RWPE2 (cell line): Measurements from ENCODE around the gene LRMDA.

Experiments used
- ATAC-seq: fragments of 200-7000 bp; cut with Tn5 transposase; 3 replicates; pipeline ENCODE4 v1.9.1; 2021; ENCODE audit warnings: low read depth
- DNase-seq: peaks from one replicate; pipeline ENCODE4 v3.0.0-alpha.2; 2020; ENCODE audit warnings: low spot score
- H3K27ac ChIP-seq: fragments of 450-650 bp; 2 replicates; pipeline ENCODE4 v1.5.1; 2017; ENCODE audit warnings: mild to moderate bottlenecking; ENCODE audit not compliant: poor library complexity, severe bottlenecking
- H3K27me3 ChIP-seq: fragments of 250-450 bp; sonication (Bioruptor Pico); 2 replicates; pipeline ENCODE4 v1.5.1; 2021; ENCODE audit warnings: mild to moderate bottlenecking, moderate library complexity; ENCODE audit not compliant: insufficient read depth, poor library complexity, severe bottlenecking
- H3K36me3 ChIP-seq: fragments of 250-450 bp; sonication (Bioruptor Pico); 2 replicates; pipeline ENCODE4 v1.5.1; 2020; ENCODE audit warnings: low read depth, mild to moderate bottlenecking, moderate library complexity
- H3K4me1 ChIP-seq: fragments of 250-450 bp; sonication (Bioruptor Pico); 2 replicates; pipeline ENCODE4 v1.5.1; 2021; ENCODE audit warnings: mild to moderate bottlenecking, moderate library complexity; ENCODE audit not compliant: insufficient read depth, poor library complexity, severe bottlenecking
- H3K4me3 ChIP-seq: fragments of 250-450 bp; sonication (Bioruptor Pico); 2 replicates; pipeline ENCODE4 v1.5.1; 2021; ENCODE audit warnings: mild to moderate bottlenecking, moderate library complexity; ENCODE audit not compliant: severe bottlenecking
- H3K9me3 ChIP-seq: fragments of 250-450 bp; sonication (Bioruptor Pico); 2 replicates; pipeline ENCODE4 v1.5.1; 2021; ENCODE audit warnings: mild to moderate bottlenecking, moderate library complexity; ENCODE audit not compliant: severe bottlenecking
- TF ChIP-seq, protein P1 (sequence below): fragments of 450-650 bp; IDR thresholded peaks from one replicate; pipeline ENCODE4 v1.5.1; 2017; ENCODE audit warnings: mild to moderate bottlenecking, moderate library complexity; ENCODE audit not compliant: poor library complexity, severe bottlenecking

Gene LRMDA

DNA sequence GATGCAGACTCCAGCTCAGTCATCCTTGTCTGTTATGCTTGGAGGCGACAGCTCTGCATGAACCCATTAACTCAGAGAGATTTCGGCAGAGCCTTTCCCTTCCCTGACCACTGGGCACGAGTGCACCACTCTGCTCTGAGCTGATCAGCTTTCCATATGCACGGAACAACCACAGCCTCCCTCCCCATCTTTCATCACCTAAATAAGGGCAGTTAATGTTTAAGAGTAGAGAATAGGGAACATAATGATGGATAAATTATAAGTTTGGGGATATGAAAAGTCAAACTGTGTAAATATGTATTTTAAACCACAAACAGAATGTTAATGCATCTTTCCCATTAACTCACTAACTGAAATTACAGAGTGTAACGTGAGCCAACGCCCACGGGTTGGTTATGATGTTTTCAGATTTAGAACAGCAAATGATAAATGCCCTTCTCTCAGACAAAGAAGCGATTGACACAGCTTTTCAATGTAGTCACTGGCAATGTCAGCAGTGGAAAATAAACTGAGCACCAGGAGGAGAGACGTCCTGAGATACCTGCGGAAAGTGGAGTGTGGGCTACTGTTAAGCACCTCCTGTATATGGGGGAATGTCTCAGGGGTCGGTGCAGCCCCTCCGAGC is 658.2 kb downstream of the LRMDA start:
- Histone ChIP-seq H3K36me3 (no peaks in the 10 kb centered on the region), H3K27ac (no peak overlapping the region), H3K4me3 (no peak overlapping the region), H3K9me3 (no peaks in the 10 kb centered on the region), H3K4me1 (no peaks in the 10 kb centered on the region), H3K27me3 (no peaks in the 10 kb centered on the region)
- TF ChIP-seq, protein P1, sequence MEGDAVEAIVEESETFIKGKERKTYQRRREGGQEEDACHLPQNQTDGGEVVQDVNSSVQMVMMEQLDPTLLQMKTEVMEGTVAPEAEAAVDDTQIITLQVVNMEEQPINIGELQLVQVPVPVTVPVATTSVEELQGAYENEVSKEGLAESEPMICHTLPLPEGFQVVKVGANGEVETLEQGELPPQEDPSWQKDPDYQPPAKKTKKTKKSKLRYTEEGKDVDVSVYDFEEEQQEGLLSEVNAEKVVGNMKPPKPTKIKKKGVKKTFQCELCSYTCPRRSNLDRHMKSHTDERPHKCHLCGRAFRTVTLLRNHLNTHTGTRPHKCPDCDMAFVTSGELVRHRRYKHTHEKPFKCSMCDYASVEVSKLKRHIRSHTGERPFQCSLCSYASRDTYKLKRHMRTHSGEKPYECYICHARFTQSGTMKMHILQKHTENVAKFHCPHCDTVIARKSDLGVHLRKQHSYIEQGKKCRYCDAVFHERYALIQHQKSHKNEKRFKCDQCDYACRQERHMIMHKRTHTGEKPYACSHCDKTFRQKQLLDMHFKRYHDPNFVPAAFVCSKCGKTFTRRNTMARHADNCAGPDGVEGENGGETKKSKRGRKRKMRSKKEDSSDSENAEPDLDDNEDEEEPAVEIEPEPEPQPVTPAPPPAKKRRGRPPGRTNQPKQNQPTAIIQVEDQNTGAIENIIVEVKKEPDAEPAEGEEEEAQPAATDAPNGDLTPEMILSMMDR = no peak
- ATAC-seq (no peak), DNase-seq (no peak)

DNA sequence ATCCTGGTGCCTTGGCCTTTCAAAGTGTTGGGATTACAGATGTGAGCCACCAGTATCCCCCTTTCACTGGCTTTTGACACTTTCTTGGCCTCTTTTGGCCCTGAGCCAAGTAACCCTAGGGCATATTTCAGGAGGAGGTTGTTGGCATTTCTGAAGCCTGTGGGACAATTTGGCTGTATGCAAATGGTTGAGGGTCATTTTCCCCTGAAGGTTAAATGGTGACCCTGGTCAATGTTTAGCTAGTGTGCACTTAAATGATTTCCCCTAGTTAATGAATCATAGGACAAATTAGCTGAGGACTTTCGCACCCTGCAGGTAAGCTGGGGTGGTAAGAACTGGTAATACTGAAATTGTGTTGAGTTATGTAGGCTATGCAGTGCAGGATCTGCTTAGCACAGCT is 660.5 kb downstream of the LRMDA start:
- no peaks in the 10 kb centered on the region for H3K36me3 ChIP-seq
- H3K4me1 ChIP-seq = no peaks in the 10 kb centered on the region
- no peak overlapping the region for H3K27ac ChIP-seq
- TF ChIP-seq, protein P1 = no peak
- no peak for ATAC-seq
- H3K4me3 ChIP-seq = no peak overlapping the region
- DNase-seq = no peak
- no peaks in the 10 kb centered on the region for H3K9me3 ChIP-seq
- no peaks in the 10 kb centered on the region for H3K27me3 ChIP-seq

DNA sequence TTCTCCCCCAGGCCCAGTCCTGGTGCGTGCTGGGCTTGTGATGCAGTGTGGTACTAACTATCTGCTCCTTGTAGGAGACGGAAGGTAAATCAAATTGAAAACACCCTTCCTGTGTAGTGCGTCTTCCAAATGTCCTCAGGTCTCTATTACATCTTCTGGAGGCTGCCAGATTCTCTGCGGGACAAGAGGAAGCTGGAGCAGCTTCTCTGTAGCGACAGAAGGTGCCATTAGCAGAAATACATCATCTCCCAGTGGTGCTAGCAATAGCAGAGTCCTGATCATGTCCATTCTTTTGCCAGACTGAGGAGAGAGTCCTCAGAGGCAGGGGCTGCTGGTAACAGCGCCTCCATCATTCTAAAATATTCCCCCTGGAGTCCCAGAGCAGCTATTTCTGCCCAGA is 675.2 kb downstream of the LRMDA start:
- TF ChIP-seq, protein P1 = no peak
- DNase-seq = no peak
- ATAC-seq = no peak

DNA sequence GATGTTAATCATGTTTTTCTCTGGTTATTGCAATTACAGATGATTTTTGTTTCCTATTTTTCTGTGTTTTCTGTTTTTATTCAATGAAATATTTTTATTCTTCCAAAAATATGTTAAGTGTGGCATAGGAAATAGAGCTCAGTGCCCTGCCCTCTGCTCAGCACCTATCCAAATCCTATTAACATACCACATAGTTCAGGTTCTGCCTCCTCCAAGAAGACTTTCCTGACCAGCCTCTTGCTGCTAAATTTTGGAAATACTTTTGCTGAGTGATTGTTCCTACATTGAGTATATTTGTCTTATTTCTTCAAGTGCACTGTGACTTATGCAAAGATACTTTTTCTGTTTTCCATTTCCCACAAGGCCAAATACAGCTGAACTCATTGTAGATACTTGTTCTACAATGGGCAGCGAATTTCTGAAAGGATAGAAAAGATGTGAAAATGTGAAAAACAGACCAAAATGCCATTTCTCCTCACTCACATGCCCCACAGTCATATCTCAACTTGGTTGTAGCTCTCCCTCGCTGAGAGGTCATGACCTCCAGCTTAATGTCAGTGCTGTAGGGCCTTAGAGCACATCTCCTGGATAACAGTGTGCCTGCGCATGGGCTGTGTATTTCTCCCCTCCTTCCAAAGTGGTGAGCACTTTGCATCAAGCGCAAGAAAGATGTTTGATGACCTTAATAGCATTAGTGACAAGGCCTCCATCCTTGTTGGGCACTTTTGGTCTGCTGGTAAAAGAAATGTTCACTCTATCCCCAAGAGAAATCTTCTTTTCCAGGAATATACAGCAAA is 677.3 kb downstream of the LRMDA start:
- H3K27ac ChIP-seq = no peak overlapping the region
- H3K4me3 ChIP-seq = no peak overlapping the region
- H3K36me3 ChIP-seq = no peaks in the 10 kb centered on the region
- ATAC-seq (no peak), DNase-seq (no peak)
- H3K9me3 ChIP-seq = no peaks in the 10 kb centered on the region
- TF ChIP-seq, protein P1 = no peak
- no peaks in the 10 kb centered on the region for H3K27me3 ChIP-seq
- H3K4me1 ChIP-seq = no peaks in the 10 kb centered on the region

More for the DNA sequence above, 675.2 kb downstream of the LRMDA start:
- no peaks in the 10 kb centered on the region for H3K9me3 ChIP-seq
- no peaks in the 10 kb centered on the region for H3K27me3 ChIP-seq
- H3K4me1 ChIP-seq = no peaks in the 10 kb centered on the region
- H3K4me3 ChIP-seq = no peak overlapping the region
- H3K36me3 ChIP-seq = no peaks in the 10 kb centered on the region
- no peak overlapping the region for H3K27ac ChIP-seq

DNA sequence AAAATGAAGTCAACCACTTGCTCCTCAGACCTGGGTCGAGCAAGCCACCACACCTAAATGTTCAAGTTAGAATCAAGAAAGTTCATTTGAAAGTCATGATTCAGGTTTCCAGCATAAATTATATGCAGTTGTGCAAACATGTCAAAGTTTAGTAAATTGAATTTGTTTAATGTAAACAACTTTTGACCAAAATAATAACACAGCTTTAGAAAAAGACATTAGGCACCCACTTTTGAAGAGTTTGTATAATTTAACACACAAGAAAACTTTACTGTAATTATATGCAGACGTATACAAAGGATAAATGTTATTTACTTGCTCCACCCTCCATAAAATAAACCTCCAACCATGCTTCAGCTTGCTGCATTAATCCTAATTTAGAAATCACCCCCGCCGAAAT is 680.0 kb downstream of the LRMDA start:
- no peaks in the 10 kb centered on the region for H3K4me1 ChIP-seq
- no peak overlapping the region for H3K27ac ChIP-seq
- H3K36me3 ChIP-seq = no peaks in the 10 kb centered on the region
- DNase-seq = no peak
- H3K27me3 ChIP-seq = no peaks in the 10 kb centered on the region
- TF ChIP-seq, protein P1 = no peak
- H3K9me3 ChIP-seq = no peaks in the 10 kb centered on the region
- ATAC-seq = no peak
- H3K4me3 ChIP-seq = no peak overlapping the region
